ENCODE measurements around the gene DCTPP1. TPM values are rescaled to one million over a fixed set of nuclear protein-coding genes. Genes with fewer than 3 reads are reported as not detected.

DCTPP1 gene
- total RNA-seq, 1 experiment from 2014 or later = 120 TPM

DNA sequence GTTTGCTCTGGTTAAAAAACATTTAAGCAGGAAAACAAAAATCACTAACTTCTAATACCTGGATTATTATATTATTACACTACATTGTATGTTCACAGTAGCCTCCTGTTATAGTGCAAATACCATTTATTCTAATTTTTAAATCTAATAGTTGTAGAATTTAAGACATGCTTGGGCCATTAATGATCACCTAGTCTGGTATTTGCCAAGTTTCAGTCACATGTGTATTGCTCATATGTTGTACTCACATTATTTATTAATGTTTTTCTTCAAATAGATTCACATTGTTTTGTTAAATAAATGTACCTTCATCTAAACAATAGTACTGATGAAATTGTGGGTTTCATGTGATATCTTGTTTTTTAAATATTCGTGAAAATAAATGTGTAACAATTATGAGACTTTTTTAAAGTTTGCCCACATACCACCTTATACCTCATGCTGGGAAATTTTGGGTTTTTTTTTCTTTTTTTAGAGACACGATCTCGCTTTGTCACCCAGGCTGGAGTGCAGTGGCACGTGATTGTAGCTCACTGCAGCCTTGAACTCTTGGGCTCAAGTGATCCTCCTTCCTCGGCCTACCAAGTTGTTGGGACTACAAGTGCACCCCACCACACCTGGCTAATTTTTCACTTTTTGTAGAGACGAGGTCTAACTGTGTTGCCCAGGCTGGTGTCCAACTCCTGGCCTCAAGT lies 16.6 kb downstream of the DCTPP1 start:
- CTCF ChIA-PET = interaction anchor here (0.5 to 0.7 kb wide), 3 partner anchors 8 to 322 kb away, joined by 3 read pairs; partner anchors contain the start of gene TBX6
- peak overlapping the region; percentile 15 for H3K4me3 Mint-ChIP-seq (ENCODE audit: low read depth, unreplicated experiment)
- DNase-seq = no peak
- peak overlapping the region; percentile 40 for H3K27ac Mint-ChIP-seq (ENCODE audit: unreplicated experiment)
- H3K9me3 Mint-ChIP-seq (ENCODE audit: low read depth, unreplicated experiment) = no peaks in the 10 kb centered on the region
- H3K36me3 Mint-ChIP-seq (ENCODE audit: insufficient read depth, unreplicated experiment) = peaks cover 68% of the 10 kb centered on the region
- BruUV-seq (replicated peaks) = no TSS peak
- intact Hi-C loops (cut with micrococcal nuclease; ENCODE audit: unreplicated experiment) = no loop called here
- no peaks in the 10 kb centered on the region for H3K27me3 Mint-ChIP-seq (ENCODE audit: unreplicated experiment)
- H3K4me1 Mint-ChIP-seq (ENCODE audit: low read depth, unreplicated experiment) = peaks cover 56% of the 10 kb centered on the region
- TF ChIP-seq, protein P1, sequence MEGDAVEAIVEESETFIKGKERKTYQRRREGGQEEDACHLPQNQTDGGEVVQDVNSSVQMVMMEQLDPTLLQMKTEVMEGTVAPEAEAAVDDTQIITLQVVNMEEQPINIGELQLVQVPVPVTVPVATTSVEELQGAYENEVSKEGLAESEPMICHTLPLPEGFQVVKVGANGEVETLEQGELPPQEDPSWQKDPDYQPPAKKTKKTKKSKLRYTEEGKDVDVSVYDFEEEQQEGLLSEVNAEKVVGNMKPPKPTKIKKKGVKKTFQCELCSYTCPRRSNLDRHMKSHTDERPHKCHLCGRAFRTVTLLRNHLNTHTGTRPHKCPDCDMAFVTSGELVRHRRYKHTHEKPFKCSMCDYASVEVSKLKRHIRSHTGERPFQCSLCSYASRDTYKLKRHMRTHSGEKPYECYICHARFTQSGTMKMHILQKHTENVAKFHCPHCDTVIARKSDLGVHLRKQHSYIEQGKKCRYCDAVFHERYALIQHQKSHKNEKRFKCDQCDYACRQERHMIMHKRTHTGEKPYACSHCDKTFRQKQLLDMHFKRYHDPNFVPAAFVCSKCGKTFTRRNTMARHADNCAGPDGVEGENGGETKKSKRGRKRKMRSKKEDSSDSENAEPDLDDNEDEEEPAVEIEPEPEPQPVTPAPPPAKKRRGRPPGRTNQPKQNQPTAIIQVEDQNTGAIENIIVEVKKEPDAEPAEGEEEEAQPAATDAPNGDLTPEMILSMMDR (IDR thresholded peaks at IDR 0.05; ENCODE audit: unreplicated experiment) = no peak

DNA sequence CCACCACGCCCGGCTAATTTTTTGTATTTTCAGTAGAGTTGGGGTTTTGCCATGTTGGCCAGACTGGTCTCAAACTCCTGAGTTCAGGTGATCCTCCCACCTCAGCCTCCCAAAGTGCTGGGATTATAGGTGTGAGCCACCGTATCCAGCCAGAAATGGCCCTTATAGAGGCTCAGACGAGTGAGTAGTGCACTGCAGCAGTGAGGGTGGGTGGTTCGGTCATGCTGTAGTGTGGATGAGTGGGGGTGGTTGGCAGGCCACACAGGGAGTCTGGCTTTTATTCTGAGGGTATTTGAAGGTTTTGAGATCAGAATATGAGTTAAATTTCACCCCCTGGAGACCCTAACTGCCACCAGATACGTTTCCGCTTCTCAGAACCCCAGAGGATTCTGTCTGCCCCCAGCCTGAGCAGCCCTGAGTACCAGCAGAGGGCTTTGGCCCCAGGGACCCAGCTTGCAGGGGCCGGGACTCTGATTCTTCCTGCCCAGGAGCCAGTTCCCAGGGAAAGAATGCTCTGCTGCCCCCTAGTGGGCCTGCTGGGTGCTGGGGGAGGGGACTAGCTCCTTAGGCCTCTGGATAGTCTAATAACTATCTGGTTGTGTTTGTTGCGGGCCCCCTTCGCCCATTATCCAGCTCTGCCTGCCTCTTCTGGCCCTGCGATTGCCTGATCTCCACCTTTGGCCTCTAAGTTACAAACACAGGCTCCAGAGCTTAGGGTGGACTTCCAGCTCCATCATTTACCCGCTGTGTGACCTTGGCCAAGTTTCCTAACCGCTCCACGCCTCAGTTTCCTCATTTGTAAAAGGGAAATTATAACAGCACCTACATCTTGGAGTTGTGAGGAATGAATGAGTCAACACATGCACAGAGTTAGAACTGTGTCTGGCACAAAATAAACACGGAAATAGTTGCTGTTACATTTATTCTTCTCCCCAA lies 20.4 kb downstream of the DCTPP1 start:
- TF ChIP-seq, protein P1 (IDR thresholded peaks at IDR 0.05; ENCODE audit: unreplicated experiment) = peak; percentile 98
- peak; percentile 98 for DNase-seq
- Mint-ChIP-seq H3K4me1 (ENCODE audit: low read depth, unreplicated experiment) (peaks cover 41% of the 10 kb centered on the region), H3K27me3 (ENCODE audit: unreplicated experiment) (no peaks in the 10 kb centered on the region), H3K4me3 (ENCODE audit: low read depth, unreplicated experiment) (peak overlapping the region; percentile 72), H3K36me3 (ENCODE audit: insufficient read depth, unreplicated experiment) (peaks cover 57% of the 10 kb centered on the region), H3K27ac (ENCODE audit: unreplicated experiment) (peak overlapping the region; percentile 58), H3K9me3 (ENCODE audit: low read depth, unreplicated experiment) (no peaks in the 10 kb centered on the region)
- CTCF ChIA-PET = interaction anchor here (0.6 to 2.0 kb wide), 17 partner anchors 8 to 530 kb away, joined by 3 to 24 read pairs (median 4); partner anchors contain the start of genes DCTPP1, TBC1D10B, ZNF48 and ZNF689
- BruUV-seq (replicated peaks) = no TSS peak
- intact Hi-C loops (cut with micrococcal nuclease; ENCODE audit: unreplicated experiment) = no loop called here

DNA sequence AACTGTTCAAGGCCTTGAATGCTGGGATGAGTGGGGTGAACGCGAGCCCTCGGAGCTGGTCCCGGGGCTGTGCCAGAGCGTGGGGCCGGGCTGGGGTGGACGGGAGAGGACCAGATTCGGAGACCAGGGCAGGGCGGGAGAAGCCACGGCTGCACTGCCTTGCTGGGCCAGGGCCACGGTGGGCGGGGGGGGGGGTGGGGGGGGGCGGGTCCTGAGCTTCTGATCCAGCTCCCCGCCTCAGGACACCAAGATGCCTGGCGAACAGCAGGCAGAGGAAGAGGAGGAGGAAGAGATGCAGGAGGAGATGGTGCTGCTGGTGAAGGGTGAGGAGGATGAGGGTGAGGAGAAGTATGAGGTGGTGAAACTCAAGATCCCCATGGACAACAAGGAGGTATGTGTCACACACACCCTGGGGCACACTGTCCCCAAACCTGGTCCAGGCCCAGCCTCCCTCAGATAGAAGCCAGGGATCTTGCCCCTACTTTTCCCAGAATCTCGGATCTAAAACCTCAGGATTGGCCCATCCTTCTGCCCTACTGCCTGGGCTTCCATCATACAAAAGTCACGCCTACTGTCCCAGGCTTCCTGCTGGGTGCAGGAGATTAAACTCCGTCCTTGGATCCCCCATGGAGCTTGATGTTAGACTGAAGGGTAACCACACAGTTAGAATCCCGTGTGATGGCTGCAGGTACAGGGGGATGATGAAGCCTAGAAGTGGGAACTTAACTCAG lies 21.9 kb downstream of the DCTPP1 start:
- Mint-ChIP-seq H3K9me3 (ENCODE audit: low read depth, unreplicated experiment) (no peaks in the 10 kb centered on the region), H3K4me3 (ENCODE audit: low read depth, unreplicated experiment) (peak overlapping the region; percentile 72), H3K27me3 (ENCODE audit: unreplicated experiment) (no peaks in the 10 kb centered on the region), H3K36me3 (ENCODE audit: insufficient read depth, unreplicated experiment) (peaks cover 51% of the 10 kb centered on the region), H3K4me1 (ENCODE audit: low read depth, unreplicated experiment) (peaks cover 31% of the 10 kb centered on the region), H3K27ac (ENCODE audit: unreplicated experiment) (no peak overlapping the region)
- DNase-seq = no peak
- no TSS peak for BruUV-seq (replicated peaks)
- intact Hi-C loops (cut with micrococcal nuclease; ENCODE audit: unreplicated experiment) = no loop called here
- TF ChIP-seq, protein P1 (IDR thresholded peaks at IDR 0.05; ENCODE audit: unreplicated experiment) = no peak
- CTCF ChIA-PET = interaction anchor here (0.5 to 2.0 kb wide), 7 partner anchors 10 to 208 kb away, joined by 3 to 13 read pairs (median 4); partner anchors contain the start of genes DCTPP1, TBC1D10B and ZNF48

Measured in Calu3 (cell line).